Astrocyte (in vitro differentiated cells and primary cell): ENCODE results near the gene GIT1. TPM values are rescaled to one million over a fixed set of nuclear protein-coding genes. Genes with fewer than 3 reads are reported as not detected.

Experiments used
- DNase-seq: peaks from one replicate; pipeline ENCODE4 v3.0.0-alpha.2; 2010; ENCODE audit warnings: low read depth
- FAIRE-seq: peaks from 2 replicates; lab custom pipeline; 2011; peaks lifted over from hg19 to GRCh38; lab: Jason Lieb, UNC
- H2AFZ ChIP-seq: 2 replicates; pipeline ENCODE4 v1.6.0; 2012; ENCODE audit warnings: low read depth, low read length, inconsistent platforms
- H3K27ac ChIP-seq: 2 replicates; pipeline ENCODE4 v1.5.1; 2011; ENCODE audit warnings: low read depth, low read length, inconsistent platforms
- H3K27me3 ChIP-seq: 2 replicates; pipeline ENCODE4 v1.6.0; 2011; ENCODE audit warnings: low read length, inconsistent platforms; ENCODE audit not compliant: insufficient read depth
- H3K36me3 ChIP-seq: 2 replicates; pipeline ENCODE4 v1.5.1; 2011; ENCODE audit warnings: low read length, inconsistent platforms; ENCODE audit not compliant: insufficient read depth
- H3K4me1 ChIP-seq: 2 replicates; pipeline ENCODE4 v1.5.1; 2011; ENCODE audit warnings: low read length, inconsistent platforms; ENCODE audit not compliant: insufficient read depth
- H3K4me2 ChIP-seq: 2 replicates; pipeline ENCODE4 v1.6.0; 2012; ENCODE audit warnings: low read length, inconsistent platforms
- H3K4me3 ChIP-seq: 2 replicates; pipeline ENCODE4 v1.5.1; 2011; ENCODE audit warnings: low read depth, mild to moderate bottlenecking, low read length, inconsistent platforms; ENCODE audit not compliant: insufficient read depth
- H3K79me2 ChIP-seq: 2 replicates; pipeline ENCODE4 v1.6.0; 2012; ENCODE audit warnings: mild to moderate bottlenecking, low read length, inconsistent platforms; ENCODE audit not compliant: insufficient read depth
- H3K9ac ChIP-seq: 2 replicates; pipeline ENCODE4 v1.6.0; 2012; ENCODE audit warnings: mild to moderate bottlenecking, low read length, inconsistent platforms
- H3K9me3 ChIP-seq: 2 replicates; pipeline ENCODE4 v1.5.1; 2012; ENCODE audit warnings: low read depth, mild to moderate bottlenecking, low read length, inconsistent platforms; ENCODE audit not compliant: insufficient read depth
- H4K20me1 ChIP-seq: 2 replicates; pipeline ENCODE4 v1.6.0; 2012; ENCODE audit warnings: low read length, inconsistent platforms; ENCODE audit not compliant: insufficient read depth
- H3K27ac Mint-ChIP-seq: one replicate; pipeline ENCODE4 v1.8.0; 2021; ENCODE audit warnings: mild to moderate bottlenecking, mixed read lengths; ENCODE audit not compliant: unreplicated experiment
- H3K27me3 Mint-ChIP-seq: one replicate; pipeline ENCODE4 v1.8.0; 2021; ENCODE audit warnings: low read depth, mixed read lengths; ENCODE audit not compliant: unreplicated experiment
- H3K36me3 Mint-ChIP-seq: one replicate; pipeline ENCODE4 v1.8.0; 2021; ENCODE audit warnings: low read depth, mixed read lengths; ENCODE audit not compliant: unreplicated experiment
- H3K4me1 Mint-ChIP-seq: one replicate; pipeline ENCODE4 v1.8.0; 2021; ENCODE audit warnings: low read depth, mixed read lengths; ENCODE audit not compliant: unreplicated experiment
- H3K4me3 Mint-ChIP-seq: one replicate; pipeline ENCODE4 v1.8.0; 2021; ENCODE audit warnings: mild to moderate bottlenecking, moderate library complexity, mixed read lengths; ENCODE audit not compliant: unreplicated experiment
- H3K9me3 Mint-ChIP-seq: one replicate; pipeline ENCODE4 v1.8.0; 2021; ENCODE audit warnings: mild to moderate bottlenecking, mixed read lengths; ENCODE audit not compliant: unreplicated experiment
- EZH2 ChIP-seq: IDR thresholded peaks from 2 replicates; pipeline ENCODE4 v1.6.1; 2012; ENCODE audit warnings: mild to moderate bottlenecking, low read length, inconsistent platforms; ENCODE audit not compliant: insufficient read depth
- total RNA-seq: library from RNA; stranded (reverse); gene quantifications from 2 replicates; pipeline ENCODE4 v1.2.1, GENCODE V29; 2021
- TF ChIP-seq, protein P1 (sequence below): IDR thresholded peaks from 2 replicates; pipeline ENCODE4 v1.5.1; 2011; ENCODE audit warnings: low read depth, mild to moderate bottlenecking, inconsistent platforms, low read length, moderate library complexity; ENCODE audit not compliant: insufficient read depth

Gene GIT1
- total RNA-seq, 1 donor from 2014 or later: 52.2 TPM

DNA sequence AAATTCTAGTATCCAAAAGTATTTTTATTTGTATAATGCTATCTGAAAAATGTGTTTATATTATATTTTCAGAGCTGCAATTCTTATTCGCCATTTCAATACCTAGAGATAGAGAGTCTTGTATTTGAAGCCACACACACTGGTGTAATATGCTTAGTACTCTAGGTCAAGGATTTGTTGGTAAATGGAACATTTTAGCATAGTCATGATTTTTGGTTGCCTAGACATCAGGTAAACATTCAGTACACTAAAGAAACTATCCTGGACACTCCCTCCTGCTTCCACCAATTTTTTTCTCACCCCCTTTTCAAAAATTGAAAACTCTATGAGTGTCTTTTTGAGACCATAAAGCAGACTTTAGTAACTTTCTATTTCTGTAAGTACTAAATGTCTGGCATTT is 43.4 kb downstream of the GIT1 start:
- TF ChIP-seq EZH2: no peak
- TF ChIP-seq, protein P1, sequence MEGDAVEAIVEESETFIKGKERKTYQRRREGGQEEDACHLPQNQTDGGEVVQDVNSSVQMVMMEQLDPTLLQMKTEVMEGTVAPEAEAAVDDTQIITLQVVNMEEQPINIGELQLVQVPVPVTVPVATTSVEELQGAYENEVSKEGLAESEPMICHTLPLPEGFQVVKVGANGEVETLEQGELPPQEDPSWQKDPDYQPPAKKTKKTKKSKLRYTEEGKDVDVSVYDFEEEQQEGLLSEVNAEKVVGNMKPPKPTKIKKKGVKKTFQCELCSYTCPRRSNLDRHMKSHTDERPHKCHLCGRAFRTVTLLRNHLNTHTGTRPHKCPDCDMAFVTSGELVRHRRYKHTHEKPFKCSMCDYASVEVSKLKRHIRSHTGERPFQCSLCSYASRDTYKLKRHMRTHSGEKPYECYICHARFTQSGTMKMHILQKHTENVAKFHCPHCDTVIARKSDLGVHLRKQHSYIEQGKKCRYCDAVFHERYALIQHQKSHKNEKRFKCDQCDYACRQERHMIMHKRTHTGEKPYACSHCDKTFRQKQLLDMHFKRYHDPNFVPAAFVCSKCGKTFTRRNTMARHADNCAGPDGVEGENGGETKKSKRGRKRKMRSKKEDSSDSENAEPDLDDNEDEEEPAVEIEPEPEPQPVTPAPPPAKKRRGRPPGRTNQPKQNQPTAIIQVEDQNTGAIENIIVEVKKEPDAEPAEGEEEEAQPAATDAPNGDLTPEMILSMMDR: no peak
- no peak overlapping the region for H3K4me3 ChIP-seq
- H3K4me2 ChIP-seq: no peak overlapping the region
- no peak overlapping the region for H3K4me3 Mint-ChIP-seq
- no peak overlapping the region for H2AFZ ChIP-seq
- peaks cover 13% of the 10 kb centered on the region for H3K36me3 Mint-ChIP-seq
- no peaks in the 10 kb centered on the region for H3K27me3 Mint-ChIP-seq
- H4K20me1 ChIP-seq: peaks cover 16% of the 10 kb centered on the region
- H3K4me1 ChIP-seq: peaks cover 4% of the 10 kb centered on the region
- H3K27ac ChIP-seq: no peak overlapping the region
- no peak overlapping the region for H3K27ac Mint-ChIP-seq
- no peaks in the 10 kb centered on the region for H3K79me2 ChIP-seq
- no peaks in the 10 kb centered on the region for H3K27me3 ChIP-seq
- peaks cover 3% of the 10 kb centered on the region for H3K4me1 Mint-ChIP-seq
- FAIRE-seq (no peak), DNase-seq (no peak)
- H3K9me3 Mint-ChIP-seq: no peaks in the 10 kb centered on the region
- H3K9me3 ChIP-seq: no peaks in the 10 kb centered on the region
- H3K9ac ChIP-seq: no peak overlapping the region
- H3K36me3 ChIP-seq: peaks cover 18% of the 10 kb centered on the region

DNA sequence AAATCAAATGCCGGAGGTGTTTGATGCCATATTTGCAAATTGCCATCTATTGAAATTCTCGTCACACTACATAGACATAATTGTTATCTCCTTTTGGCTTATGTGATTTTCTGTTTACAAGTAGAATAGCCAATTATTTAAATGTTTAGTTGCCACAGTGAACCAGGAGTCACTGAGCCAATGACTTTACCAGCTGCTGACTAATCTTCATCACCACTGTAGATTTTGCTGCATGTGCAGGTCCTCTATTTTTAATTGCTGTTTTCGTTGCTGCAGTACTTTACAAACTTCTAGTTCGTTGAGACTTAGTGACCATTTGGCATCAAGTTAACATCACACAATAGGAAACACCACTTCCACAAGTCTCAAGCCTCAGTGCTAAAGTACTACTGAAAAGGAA is 45.4 kb downstream of the GIT1 start:
- Histone ChIP-seq H3K4me2 (no peak overlapping the region), H3K36me3 (peaks cover 18% of the 10 kb centered on the region), H3K27ac (no peak overlapping the region), H3K4me3 (no peak overlapping the region), H3K9me3 (no peaks in the 10 kb centered on the region), H3K79me2 (no peaks in the 10 kb centered on the region), H3K27me3 (no peaks in the 10 kb centered on the region), H3K9ac (no peak overlapping the region), H3K4me1 (no peaks in the 10 kb centered on the region), H4K20me1 (peaks cover 8% of the 10 kb centered on the region), H2AFZ (no peak overlapping the region)
- Mint-ChIP-seq H3K36me3 (peaks cover 13% of the 10 kb centered on the region), H3K9me3 (no peaks in the 10 kb centered on the region), H3K27me3 (no peaks in the 10 kb centered on the region), H3K27ac (no peak overlapping the region), H3K4me1 (no peaks in the 10 kb centered on the region), H3K4me3 (no peak overlapping the region)
- FAIRE-seq (no peak), DNase-seq (no peak)
- TF ChIP-seq EZH2: no peak
- TF ChIP-seq, protein P1: no peak

DNA sequence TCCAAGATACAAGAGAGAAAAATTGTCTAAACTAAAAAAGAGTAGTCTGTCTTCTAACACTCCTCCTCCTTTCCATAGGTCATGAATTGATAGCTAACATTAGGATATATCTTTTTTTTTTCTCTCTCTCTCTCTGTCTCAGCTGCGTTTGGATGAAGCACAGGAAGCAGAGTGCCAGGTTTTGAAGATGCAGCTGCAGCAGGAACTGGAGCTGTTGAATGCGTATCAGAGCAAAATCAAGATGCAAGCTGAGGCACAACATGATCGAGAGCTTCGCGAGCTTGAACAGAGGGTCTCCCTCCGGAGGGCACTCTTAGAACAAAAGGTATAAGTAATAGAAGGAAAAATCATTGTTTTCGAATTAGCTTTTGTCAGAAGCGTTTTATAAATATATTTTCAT is 55.5 kb downstream of the GIT1 start:
- TF ChIP-seq EZH2: no peak
- TF ChIP-seq, protein P1: no peak
- peaks cover 19% of the 10 kb centered on the region for H3K36me3 Mint-ChIP-seq
- no peaks in the 10 kb centered on the region for H3K27me3 ChIP-seq

More for the DNA sequence above, 55.5 kb downstream of the GIT1 start:
- Histone ChIP-seq H3K27ac (no peak overlapping the region), H3K4me1 (no peaks in the 10 kb centered on the region), H3K79me2 (no peaks in the 10 kb centered on the region), H2AFZ (no peak overlapping the region), H4K20me1 (peaks cover 16% of the 10 kb centered on the region), H3K4me3 (no peak overlapping the region), H3K36me3 (peaks cover 23% of the 10 kb centered on the region), H3K4me2 (no peak overlapping the region), H3K9me3 (no peaks in the 10 kb centered on the region), H3K9ac (no peak overlapping the region)
- Mint-ChIP-seq H3K4me3 (no peak overlapping the region), H3K9me3 (no peaks in the 10 kb centered on the region), H3K27ac (no peak overlapping the region), H3K27me3 (no peaks in the 10 kb centered on the region), H3K4me1 (no peaks in the 10 kb centered on the region)
- FAIRE-seq: no peak
- DNase-seq: no peak
